GM19372 (cell line): Measurements from ENCODE around the gene NHS.
A peak's percentile ranks its signal among the peaks of the same experiment; 100 is the strongest.

Experiments
- ATAC-seq: cut with Tn5 transposase; IDR thresholded peaks from one replicate; pipeline ENCODE4 v1.9.1; 2021; ENCODE audit warnings: mild to moderate bottlenecking, low read depth, moderate library complexity; ENCODE audit not compliant: unreplicated experiment

Gene NHS

DNA sequence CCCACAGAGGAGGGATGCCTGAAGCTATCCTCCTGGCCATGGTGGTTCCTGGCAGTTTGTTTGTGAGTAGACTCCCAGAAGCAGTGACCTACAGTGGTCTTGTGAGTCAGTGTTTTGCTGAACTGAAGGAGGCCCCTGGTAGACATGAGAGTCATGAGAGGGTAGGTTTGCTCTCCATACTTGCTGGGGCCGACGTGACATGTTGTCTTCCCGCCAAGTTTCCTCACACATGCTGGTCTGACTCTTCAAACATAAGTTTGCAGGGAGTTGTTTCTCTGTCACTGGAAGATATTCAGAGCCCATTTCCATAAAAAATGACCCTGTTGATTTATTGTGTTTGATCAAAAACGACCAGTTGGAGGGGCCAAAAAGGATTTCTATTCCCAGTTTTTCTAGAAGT, 231.2 kb downstream of the NHS start:
- ATAC-seq, result no peak

DNA sequence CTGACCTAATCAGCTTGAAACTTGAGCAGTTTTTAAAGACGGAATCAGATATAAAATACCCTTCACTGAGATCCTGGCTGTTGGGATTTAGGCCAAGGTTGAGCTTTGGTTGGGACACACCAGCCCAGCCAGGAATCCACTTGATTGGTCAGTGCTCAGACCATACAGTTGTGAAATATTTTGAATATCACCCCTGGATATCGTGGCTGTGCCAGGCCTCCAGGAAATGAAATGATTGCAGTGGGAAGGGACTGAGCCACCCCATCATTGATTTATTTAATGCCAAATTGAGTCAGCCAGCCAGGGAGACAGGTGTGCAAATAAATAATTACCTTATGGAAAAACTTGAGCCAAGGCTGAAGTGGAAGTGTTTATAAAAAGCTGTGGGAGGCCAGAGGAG, 233.9 kb downstream of the NHS start:
- no peak for ATAC-seq

DNA sequence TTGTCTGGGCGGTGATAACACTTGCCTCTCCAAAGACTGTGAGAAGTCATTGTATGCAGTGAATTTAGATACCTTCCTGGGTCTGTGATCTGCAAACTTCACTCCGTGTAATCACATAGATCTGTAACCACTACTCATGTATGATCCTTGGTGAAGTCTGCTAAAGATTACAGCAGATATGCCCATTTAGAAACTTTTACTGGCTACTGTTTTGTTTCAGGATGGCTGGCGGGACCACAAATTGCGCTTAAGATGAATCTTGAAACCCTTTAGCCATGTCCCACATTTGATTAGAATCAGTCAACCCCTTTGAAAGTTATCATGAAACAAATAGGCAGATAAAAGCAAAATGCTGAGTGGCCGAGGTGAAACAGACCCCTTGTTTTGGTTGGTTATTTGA, 235.8 kb downstream of the NHS start:
- ATAC-seq, result no peak

DNA sequence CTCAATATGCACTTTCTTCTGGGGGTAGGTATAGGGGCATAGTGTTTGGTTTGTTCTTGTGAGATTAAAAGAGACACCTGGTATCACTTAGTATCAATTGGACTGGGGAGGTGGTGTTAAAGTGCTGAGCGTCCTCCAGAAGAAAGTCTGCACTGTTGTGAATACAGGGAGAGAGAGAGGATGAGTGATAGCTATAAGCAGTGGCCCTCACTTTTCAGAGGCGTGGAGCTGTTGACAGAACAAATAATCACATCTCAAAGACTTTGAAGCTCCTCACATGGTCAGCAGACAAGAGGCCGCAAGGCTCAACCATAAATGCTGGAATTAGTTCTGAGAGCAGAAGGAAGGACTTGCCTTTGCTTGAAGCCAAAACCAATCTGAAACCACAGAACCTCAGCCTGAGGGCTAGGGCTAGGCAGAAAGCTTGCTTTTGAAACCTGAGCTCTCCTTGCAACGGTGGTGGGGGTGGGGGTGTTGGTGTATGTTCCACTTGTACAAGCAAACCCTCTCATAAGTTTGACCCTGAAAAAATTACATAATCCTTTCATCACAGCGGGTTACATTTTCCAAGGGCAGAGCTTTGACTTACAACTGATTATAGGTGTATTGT, 239.1 kb downstream of the NHS start:
- peak; percentile 86 for ATAC-seq

DNA sequence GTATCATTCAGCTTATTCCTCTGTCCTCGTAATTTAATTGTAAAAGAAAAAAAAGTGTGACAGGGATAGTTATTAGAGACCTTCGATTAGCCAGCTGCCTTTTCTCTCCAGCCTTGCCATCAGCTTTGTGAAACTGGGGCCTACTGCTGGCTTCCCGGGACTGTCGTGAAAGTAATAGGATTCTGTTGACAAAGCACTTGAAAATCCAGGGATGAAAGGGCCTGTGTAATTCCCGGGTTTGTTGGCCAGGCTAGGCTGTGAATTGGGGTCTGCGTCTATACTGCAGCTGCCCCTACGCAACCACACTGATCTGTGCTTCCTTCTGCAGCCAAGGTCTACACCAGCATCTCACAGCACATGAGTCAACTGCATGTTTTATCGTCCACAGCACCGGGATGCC, 241.9 kb downstream of the NHS start:
- no peak for ATAC-seq

GRCh38 chrX:17617806-17618205, 242.8 kb downstream of the NHS start:
- ATAC-seq, result no peak

- no peak for ATAC-seq
These were observed 246.7 kb downstream of the NHS start for GRCh38 chrX:17621566-17622270.

DNA sequence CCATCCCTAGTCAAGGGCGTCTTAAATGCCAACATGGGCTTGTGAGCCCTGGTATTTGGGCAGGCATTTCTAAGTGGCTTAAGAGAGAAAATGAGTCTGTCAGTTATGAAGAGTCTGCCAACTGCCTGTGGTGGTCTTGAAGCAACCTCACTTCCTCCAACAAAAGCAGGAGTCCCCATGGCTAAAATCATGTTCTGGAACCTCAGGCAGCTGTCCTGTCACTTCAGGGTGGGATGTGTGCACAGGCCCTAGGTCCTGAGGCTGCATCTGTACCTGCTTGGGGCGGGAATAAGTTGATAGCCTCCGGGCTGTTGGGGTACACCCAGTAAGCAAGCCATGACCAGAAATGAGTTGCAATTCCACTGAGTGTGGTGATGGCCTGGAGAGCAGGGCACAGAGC, 247.3 kb downstream of the NHS start:
- ATAC-seq, result no peak

GRCh38 chrX:17623750-17624149, 248.8 kb downstream of the NHS start:
- ATAC-seq, result no peak

DNA sequence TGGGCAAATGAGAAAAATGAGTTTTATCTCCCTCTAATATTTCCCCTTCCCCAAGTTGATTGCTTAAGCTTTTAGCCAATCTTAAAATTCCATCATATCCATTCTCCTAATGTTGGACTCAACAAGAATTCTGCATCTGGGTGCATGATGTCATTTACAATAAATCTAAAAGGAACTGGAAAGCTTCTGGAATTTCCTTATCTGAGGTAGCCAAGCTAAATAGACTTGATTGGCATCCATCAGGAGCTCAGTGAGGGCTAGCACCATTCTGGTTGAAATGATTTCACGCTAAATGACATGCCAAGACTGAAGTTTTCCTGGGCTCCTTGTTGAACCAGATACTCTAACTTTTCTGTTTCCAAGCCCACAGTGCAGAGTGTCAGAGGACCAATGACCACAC, 252.0 kb downstream of the NHS start:
- ATAC-seq, result no peak

DNA sequence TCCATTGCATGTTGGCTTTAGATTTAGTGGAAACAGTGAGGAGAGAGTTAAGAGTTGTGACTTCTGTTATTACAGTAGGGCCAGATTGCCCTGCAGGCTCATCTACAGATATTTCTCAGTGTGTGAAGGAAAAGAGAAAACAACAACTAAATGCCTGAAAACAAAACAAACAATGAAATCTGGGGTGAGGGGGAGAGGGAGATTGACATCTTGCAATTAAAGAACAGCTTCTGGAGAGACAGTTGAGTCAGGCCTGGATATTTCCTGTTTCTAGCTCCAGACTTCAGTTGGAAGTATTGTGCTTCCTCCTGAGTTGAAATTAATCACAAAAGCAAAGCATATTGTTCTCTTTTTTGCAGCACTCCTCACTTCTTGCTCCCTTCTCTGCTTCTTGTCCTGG, 254.0 kb downstream of the NHS start:
- ATAC-seq, result no peak

DNA sequence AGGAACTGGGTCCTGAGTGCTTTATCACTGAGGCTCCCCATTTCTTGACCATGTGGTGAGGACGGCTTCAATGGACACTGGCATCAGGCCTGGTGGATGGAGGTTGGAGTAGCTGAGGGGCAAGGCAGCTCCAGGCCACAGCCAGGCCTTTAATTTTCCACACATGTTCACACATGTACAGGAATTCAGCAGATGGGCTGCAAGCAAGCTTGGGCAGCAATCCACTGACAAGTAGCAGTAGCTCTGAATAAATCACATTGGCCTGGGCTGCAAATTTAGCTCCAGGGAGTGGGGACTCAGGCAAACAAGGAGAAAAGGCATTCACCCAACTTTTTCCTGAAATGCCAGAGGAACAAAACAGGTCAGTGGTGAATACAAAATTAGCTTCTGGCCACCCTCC, 254.5 kb downstream of the NHS start:
- ATAC-seq, result no peak

- no peak for ATAC-seq
These were observed 256.6 kb downstream of the NHS start for GRCh38 chrX:17631647-17632046.

DNA sequence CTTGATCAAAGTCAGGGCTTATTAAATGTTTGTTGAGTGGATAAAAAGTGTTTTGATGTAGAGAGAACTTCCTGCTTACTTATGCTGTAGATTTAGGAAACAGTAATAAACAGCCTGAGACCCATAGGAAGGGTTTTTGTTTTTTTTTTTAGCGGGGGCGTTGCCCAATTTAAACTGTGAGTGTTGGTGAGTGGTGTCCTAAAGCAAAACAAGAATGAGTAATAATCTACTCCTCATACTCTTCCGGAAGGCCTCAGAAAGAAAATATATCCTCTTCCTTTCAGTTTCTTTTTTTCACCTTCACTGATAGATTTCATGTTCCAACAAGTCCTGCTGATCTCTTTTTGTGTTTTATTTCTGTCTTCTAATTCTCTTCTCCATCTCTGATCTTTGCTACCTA, 257.9 kb downstream of the NHS start:
- no peak for ATAC-seq

GRCh38 chrX:17633546-17633945, 258.5 kb downstream of the NHS start:
- ATAC-seq, result no peak

GRCh38 chrX:17634542-17635207, 259.7 kb downstream of the NHS start:
- no peak for ATAC-seq

DNA sequence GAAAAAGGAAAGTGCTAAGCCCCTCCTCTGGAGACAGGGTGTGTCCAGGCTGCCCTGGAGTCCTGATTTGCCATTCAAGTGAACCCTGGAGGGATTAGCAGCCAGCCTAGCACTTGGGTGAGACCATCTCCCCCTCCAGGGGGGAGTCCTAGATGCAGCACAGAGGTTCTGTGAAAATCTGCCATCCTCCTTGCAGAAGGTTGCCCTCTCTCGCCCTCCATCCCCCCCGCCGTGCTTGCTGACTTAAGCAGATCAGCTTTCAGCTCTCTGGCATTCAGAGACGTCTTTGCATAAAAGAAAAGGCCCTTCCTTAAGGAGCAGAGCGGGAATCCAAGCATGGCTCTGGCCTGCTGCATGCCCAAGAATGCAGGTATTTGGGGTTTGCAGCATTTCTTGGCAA, 260.2 kb downstream of the NHS start:
- no peak for ATAC-seq

DNA sequence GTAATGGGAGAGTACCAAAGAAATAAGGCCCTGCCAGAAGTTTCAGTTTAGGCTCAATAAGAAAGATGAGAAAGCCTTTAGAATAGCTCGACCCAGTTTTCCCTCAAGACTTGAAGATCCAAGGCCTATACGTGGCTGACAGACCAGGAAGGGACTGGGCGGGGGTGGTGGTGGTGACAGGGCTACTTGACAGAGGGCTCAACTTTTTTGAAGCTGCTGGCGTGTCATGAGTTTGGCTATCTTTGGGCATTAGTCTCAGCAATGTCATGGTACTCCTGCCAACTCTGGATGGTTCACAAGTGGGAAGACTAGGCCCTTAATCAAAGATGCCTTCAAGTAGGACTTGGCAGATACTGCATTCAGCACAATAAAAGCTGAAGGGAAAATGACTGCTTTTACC, 262.2 kb downstream of the NHS start:
- ATAC-seq, result no peak

GRCh38 chrX:17638731-17639130, 263.7 kb downstream of the NHS start:
- ATAC-seq, result no peak

DNA sequence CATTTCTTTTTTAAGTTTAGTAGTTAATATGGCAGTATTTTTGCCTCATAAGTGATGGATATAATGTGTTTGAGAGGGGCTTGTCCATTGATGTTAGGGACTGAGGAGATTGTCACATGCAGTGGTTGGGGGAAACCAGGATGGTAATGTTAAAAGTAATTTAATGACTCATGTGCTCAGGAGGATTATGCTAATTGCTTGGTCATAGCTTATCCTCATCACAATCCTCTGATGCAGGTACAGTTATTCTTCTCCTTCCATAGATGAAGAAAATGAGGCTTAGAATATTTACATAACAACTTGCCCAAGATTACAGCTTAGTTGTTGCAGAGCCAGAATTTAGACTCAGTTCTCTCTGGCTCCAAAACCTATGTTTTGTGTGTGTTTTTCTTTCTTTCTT, 267.9 kb downstream of the NHS start:
- ATAC-seq, result no peak

GRCh38 chrX:17643528-17643927, 268.5 kb downstream of the NHS start:
- ATAC-seq, result no peak

DNA sequence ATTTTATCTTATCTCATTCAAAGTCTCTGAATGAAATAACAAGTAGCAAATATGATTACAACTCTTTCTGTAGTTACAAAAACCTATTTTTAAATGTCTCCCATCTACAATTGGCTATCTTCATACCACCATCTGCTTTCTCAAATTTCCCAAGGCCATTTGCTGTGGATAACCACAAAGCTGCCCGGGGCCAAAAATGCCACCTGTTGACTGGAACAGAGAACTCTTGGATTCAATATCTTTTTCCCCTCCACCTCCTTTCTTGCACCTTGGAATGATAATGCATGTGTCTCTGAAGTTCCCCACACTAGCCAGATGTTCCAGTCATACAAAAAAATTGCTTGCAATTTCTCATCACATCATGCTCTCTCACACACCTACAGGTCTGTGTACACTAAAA, 269.0 kb downstream of the NHS start:
- ATAC-seq, result no peak
